Measurements from ENCODE around the gene PNKP. TPM values are rescaled to one million over a fixed set of nuclear protein-coding genes. Genes with fewer than 3 reads are reported as not detected.

Gene PNKP
- total and polyA plus RNA-seq, 10 of the 15 experiments (the other 5 are each of a cell fraction or from before 2014, with no cell fraction given), result 2.9 to 82.3 (median 33.2) TPM

GRCh38 chr19:49871349-49871985 is 4.1 kb upstream of the PNKP start:
- Histone ChIP-seq H3K4me1 (ENCODE audit: control insufficient read depth, insufficient read depth, low read length) (peaks cover 31% of the 10 kb centered on the region), H3K36me3 (ENCODE audit: control insufficient read depth in 2 of 2, insufficient read depth in 2 of 2, low read length in 1 of 2) (no peaks in the 10 kb centered on the region; a peak in 1 of 4 replicates), H2AFZ (ENCODE audit: control insufficient read depth, low read depth, low read length) (no peak overlapping the region), H3K27me3 (replicated peaks in 1 of 2; ENCODE audit: control insufficient read depth in 2 of 2, insufficient read depth in 2 of 2, low read length in 1 of 2) (no peaks in the 10 kb centered on the region), H4K20me1 (ENCODE audit: control insufficient read depth, insufficient read depth) (no peaks in the 10 kb centered on the region), H3K79me2 (ENCODE audit: control insufficient read depth, insufficient read depth, low read length) (peaks cover 27% of the 10 kb centered on the region), H3K9ac (ENCODE audit: control insufficient read depth, insufficient read depth, low read length) (no peak overlapping the region), H3K4me3 (no peak overlapping the region), H3K4me2 (ENCODE audit: control insufficient read depth, insufficient read depth) (no peak overlapping the region), H3K27ac (ENCODE audit: control insufficient read depth, insufficient read depth) (no peak overlapping the region), H3K9me3 (replicated peaks; ENCODE audit: control insufficient read depth, insufficient read depth, low read length) (no peaks in the 10 kb centered on the region)
- DNase-seq (ENCODE audit: low read depth, low spot score) (no peak), FAIRE-seq (no peak), ATAC-seq (no peak)
- BruUV-seq (replicated peaks), result no TSS peak
- in situ Hi-C loops (cut with MboI), result no loop called here
- CTCF ChIA-PET, result no interaction called here
- SMC1A ChIA-PET (ENCODE audit: uncharacterized antibody, unreplicated experiment), result no interaction called here
- RAD21 ChIA-PET (ENCODE audit: unreplicated experiment), result no interaction called here
- POLR2A ChIA-PET, result interaction anchor here (0.9 kb wide), 1 partner anchor 20 kb away, joined by 3 read pairs; no protein-coding TSS in a partner anchor
- intact Hi-C loops (cut with micrococcal nuclease; ENCODE audit: unreplicated experiment), result loop anchor here (5.0 kb wide), 1 partner anchor 384 kb away; the partner anchor contains the start of gene RPL13A
- 82% methylated on average over 16 of the region's 17 CpGs for WGBS (ENCODE audit: insufficient coverage, insufficient replicate concordance, low lambda C conversion rate, missing lambda C conversion rate)
- TF ChIP-seq SREBF1 (IDR thresholded peaks at IDR 0.05; ENCODE audit: low read length), result no peak
- TF ChIP-seq EGR1 (IDR thresholded peaks at IDR 0.05; ENCODE audit: borderline replicate concordance in 1 of 2, low read depth in 2 of 2, low read length in 2 of 2), result no peak
- TF ChIP-seq, protein P1, sequence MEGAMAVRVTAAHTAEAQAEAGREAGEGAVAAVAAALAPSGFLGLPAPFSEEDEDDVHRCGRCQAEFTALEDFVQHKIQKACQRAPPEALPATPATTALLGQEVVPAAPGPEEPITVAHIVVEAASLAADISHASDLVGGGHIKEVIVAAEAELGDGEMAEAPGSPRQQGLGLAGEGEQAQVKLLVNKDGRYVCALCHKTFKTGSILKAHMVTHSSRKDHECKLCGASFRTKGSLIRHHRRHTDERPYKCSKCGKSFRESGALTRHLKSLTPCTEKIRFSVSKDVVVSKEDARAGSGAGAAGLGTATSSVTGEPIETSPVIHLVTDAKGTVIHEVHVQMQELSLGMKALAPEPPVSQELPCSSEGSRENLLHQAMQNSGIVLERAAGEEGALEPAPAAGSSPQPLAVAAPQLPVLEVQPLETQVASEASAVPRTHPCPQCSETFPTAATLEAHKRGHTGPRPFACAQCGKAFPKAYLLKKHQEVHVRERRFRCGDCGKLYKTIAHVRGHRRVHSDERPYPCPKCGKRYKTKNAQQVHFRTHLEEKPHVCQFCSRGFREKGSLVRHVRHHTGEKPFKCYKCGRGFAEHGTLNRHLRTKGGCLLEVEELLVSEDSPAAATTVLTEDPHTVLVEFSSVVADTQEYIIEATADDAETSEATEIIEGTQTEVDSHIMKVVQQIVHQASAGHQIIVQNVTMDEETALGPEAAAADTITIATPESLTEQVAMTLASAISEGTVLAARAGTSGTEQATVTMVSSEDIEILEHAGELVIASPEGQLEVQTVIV (IDR thresholded peaks at IDR 0.05; ENCODE audit: borderline replicate concordance, partially characterized antibody), result no peak
- TF ChIP-seq ATF7 (IDR thresholded peaks at IDR 0.05; ENCODE audit: low read depth), result no peak
- TF ChIP-seq MYC (IDR thresholded peaks at IDR 0.05; ENCODE audit: insufficient read depth, insufficient read length, insufficient replicate concordance, low read length, severe bottlenecking), result no peak
- TF ChIP-seq, protein P2, sequence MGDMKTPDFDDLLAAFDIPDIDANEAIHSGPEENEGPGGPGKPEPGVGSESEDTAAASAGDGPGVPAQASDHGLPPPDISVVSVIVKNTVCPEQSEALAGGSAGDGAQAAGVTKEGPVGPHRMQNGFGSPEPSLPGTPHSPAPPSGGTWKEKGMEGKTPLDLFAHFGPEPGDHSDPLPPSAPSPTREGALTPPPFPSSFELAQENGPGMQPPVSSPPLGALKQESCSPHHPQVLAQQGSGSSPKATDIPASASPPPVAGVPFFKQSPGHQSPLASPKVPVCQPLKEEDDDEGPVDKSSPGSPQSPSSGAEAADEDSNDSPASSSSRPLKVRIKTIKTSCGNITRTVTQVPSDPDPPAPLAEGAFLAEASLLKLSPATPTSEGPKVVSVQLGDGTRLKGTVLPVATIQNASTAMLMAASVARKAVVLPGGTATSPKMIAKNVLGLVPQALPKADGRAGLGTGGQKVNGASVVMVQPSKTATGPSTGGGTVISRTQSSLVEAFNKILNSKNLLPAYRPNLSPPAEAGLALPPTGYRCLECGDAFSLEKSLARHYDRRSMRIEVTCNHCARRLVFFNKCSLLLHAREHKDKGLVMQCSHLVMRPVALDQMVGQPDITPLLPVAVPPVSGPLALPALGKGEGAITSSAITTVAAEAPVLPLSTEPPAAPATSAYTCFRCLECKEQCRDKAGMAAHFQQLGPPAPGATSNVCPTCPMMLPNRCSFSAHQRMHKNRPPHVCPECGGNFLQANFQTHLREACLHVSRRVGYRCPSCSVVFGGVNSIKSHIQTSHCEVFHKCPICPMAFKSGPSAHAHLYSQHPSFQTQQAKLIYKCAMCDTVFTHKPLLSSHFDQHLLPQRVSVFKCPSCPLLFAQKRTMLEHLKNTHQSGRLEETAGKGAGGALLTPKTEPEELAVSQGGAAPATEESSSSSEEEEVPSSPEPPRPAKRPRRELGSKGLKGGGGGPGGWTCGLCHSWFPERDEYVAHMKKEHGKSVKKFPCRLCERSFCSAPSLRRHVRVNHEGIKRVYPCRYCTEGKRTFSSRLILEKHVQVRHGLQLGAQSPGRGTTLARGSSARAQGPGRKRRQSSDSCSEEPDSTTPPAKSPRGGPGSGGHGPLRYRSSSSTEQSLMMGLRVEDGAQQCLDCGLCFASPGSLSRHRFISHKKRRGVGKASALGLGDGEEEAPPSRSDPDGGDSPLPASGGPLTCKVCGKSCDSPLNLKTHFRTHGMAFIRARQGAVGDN (IDR thresholded peaks at IDR 0.05), result no peak
- TF ChIP-seq, protein P3, sequence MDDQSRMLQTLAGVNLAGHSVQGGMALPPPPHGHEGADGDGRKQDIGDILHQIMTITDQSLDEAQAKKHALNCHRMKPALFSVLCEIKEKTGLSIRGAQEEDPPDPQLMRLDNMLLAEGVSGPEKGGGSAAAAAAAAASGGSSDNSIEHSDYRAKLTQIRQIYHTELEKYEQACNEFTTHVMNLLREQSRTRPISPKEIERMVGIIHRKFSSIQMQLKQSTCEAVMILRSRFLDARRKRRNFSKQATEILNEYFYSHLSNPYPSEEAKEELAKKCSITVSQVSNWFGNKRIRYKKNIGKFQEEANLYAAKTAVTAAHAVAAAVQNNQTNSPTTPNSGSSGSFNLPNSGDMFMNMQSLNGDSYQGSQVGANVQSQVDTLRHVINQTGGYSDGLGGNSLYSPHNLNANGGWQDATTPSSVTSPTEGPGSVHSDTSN (IDR thresholded peaks at IDR 0.05; ENCODE audit: insufficient replicate concordance, low read depth, low read length), result no peak
- no peak for TF ChIP-seq DPF2 (IDR thresholded peaks at IDR 0.05)
- TF ChIP-seq, protein P4, sequence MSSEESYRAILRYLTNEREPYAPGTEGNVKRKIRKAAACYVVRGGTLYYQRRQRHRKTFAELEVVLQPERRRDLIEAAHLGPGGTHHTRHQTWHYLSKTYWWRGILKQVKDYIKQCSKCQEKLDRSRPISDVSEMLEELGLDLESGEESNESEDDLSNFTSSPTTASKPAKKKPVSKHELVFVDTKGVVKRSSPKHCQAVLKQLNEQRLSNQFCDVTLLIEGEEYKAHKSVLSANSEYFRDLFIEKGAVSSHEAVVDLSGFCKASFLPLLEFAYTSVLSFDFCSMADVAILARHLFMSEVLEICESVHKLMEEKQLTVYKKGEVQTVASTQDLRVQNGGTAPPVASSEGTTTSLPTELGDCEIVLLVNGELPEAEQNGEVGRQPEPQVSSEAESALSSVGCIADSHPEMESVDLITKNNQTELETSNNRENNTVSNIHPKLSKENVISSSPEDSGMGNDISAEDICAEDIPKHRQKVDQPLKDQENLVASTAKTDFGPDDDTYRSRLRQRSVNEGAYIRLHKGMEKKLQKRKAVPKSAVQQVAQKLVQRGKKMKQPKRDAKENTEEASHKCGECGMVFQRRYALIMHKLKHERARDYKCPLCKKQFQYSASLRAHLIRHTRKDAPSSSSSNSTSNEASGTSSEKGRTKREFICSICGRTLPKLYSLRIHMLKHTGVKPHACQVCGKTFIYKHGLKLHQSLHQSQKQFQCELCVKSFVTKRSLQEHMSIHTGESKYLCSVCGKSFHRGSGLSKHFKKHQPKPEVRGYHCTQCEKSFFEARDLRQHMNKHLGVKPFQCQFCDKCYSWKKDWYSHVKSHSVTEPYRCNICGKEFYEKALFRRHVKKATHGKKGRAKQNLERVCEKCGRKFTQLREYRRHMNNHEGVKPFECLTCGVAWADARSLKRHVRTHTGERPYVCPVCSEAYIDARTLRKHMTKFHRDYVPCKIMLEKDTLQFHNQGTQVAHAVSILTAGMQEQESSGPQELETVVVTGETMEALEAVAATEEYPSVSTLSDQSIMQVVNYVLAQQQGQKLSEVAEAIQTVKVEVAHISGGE (CRISPR knock-in tag; IDR thresholded peaks at IDR 0.05), result no peak
- no peak for TF ChIP-seq ZNF384 (IDR thresholded peaks at IDR 0.05; ENCODE audit: borderline replicate concordance, low read depth, low read length)
- TF ChIP-seq CEBPB (IDR thresholded peaks at IDR 0.05; ENCODE audit: borderline replicate concordance in 1 of 2, low read depth in 2 of 2, low read length in 2 of 2), result no peak
